Amygdala (tissue), 56 donors: ENCODE results near the gene ANAPC2.

Experiments
- DNase-seq, 56 donors: peaks; one replicate each; lab custom pipeline; 2025; lab: John Stamatoyannopoulos, UW

The ANAPC2 gene

GRCh38 chr9:137149942-137150616 lies 38.3 kb downstream of the ANAPC2 start:
- DNase-seq: no peak

- DNase-seq: no peak
These were observed 39.0 kb downstream of the ANAPC2 start for GRCh38 chr9:137149363-137149762.

GRCh38 chr9:137148661-137149060 lies 39.7 kb downstream of the ANAPC2 start:
- no peak for DNase-seq

- no peak for DNase-seq
These were observed 40.1 kb downstream of the ANAPC2 start for GRCh38 chr9:137148242-137148641.

- no peak for DNase-seq
These were observed 40.6 kb downstream of the ANAPC2 start for GRCh38 chr9:137147793-137148160.

GRCh38 chr9:137147091-137147792 lies 41.1 kb downstream of the ANAPC2 start:
- no peak for DNase-seq

GRCh38 chr9:137146527-137146918 lies 41.8 kb downstream of the ANAPC2 start:
- no peak for DNase-seq

- no peak for DNase-seq
These were observed 42.4 kb downstream of the ANAPC2 start for GRCh38 chr9:137145731-137146526.

- no peak for DNase-seq
These were observed 44.9 kb downstream of the ANAPC2 start for GRCh38 chr9:137143459-137143858.

GRCh38 chr9:137141976-137142936 lies 46.1 kb downstream of the ANAPC2 start:
- no peak for DNase-seq

GRCh38 chr9:137141050-137141810 lies 47.1 kb downstream of the ANAPC2 start:
- no peak for DNase-seq

- peak in 21 of 56 donors; percentile 22 to 67 (median 39) for DNase-seq
These were observed 48.0 kb downstream of the ANAPC2 start for GRCh38 chr9:137140151-137141012.

GRCh38 chr9:137139468-137140150 lies 48.8 kb downstream of the ANAPC2 start:
- no peak for DNase-seq

- DNase-seq: peak in 14 of 56 donors; percentile 21 to 77 (median 54)
These were observed 49.5 kb downstream of the ANAPC2 start, which contains the start of gene GRIN1 for GRCh38 chr9:137138722-137139467. GRIN1 (plus strand) TSS chr9:137139154; CDS start chr9:137139487, 333 bp downstream.

- peak in 32 of 56 donors; percentile 23 to 75 (median 53) for DNase-seq
These were observed 50.2 kb downstream of the ANAPC2 start for GRCh38 chr9:137138058-137138721.

- no peak for DNase-seq
These were observed 51.3 kb downstream of the ANAPC2 start for GRCh38 chr9:137136881-137137607.
